Activated CD4-positive, alpha-beta T cell treated with anti-CD3 and anti-CD28 coated beads, Interleukin-2, Interleukin-6, amounts not matched to agents 100 ng/mL and 50 ng/mL, durations not matched to agents 16 hours and 8 hours (primary cell): ENCODE measurements around the gene RGS3.

Experiments used
- DNase-seq: peaks from one replicate; pipeline ENCODE4 v3.0.0-alpha.2; 2020

Gene RGS3

GRCh38 chr9:113645227-113645977 is 181.9 kb downstream of the RGS3 start:
- DNase-seq = no peak

GRCh38 chr9:113645978-113646253 is 182.4 kb downstream of the RGS3 start:
- no peak for DNase-seq

GRCh38 chr9:113646491-113646890 is 183.0 kb downstream of the RGS3 start:
- no peak for DNase-seq
